VCaP (cell line): ENCODE data around the gene GPR142.

Experiments used
- H3K27ac ChIP-seq: fragments of 450-650 bp; 2 replicates; pipeline ENCODE4 v1.5.1; 2017
- TF ChIP-seq, protein P1 (sequence below): fragments of 450-650 bp; conservative IDR thresholded peaks from 2 replicates; pipeline ENCODE4 v1.5.1; 2017; ENCODE audit warnings: mild to moderate bottlenecking, moderate library complexity

The GPR142 gene

DNA sequence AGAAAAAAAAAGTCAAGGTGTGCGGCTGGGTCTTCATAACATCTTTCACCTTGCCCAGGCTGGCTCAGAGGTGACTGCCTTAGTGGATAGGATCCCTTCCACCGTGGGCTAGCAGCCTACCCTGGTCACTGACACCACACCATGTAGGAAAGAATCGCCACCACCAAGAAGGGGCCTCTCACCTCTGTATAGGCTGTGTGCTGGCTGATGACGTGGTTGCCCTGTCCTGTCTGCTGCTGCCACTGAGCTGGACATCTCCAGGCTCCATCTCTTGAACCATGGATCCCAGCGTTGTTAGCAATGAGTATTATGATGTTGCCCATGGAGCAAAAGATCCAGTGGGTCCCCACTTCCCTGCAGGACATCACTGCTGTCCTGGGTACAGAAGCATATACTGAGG lies at the start of gene GPR142:
Gene GPR142, plus strand, starts transcription at position 301 of the 400 bp plus-strand sequence. CDS start 2,035 bp downstream, outside the sequence.
- no peak within 1 kb of the TSS for H3K27ac ChIP-seq
- TF ChIP-seq, protein P1, sequence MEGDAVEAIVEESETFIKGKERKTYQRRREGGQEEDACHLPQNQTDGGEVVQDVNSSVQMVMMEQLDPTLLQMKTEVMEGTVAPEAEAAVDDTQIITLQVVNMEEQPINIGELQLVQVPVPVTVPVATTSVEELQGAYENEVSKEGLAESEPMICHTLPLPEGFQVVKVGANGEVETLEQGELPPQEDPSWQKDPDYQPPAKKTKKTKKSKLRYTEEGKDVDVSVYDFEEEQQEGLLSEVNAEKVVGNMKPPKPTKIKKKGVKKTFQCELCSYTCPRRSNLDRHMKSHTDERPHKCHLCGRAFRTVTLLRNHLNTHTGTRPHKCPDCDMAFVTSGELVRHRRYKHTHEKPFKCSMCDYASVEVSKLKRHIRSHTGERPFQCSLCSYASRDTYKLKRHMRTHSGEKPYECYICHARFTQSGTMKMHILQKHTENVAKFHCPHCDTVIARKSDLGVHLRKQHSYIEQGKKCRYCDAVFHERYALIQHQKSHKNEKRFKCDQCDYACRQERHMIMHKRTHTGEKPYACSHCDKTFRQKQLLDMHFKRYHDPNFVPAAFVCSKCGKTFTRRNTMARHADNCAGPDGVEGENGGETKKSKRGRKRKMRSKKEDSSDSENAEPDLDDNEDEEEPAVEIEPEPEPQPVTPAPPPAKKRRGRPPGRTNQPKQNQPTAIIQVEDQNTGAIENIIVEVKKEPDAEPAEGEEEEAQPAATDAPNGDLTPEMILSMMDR = no peak

DNA sequence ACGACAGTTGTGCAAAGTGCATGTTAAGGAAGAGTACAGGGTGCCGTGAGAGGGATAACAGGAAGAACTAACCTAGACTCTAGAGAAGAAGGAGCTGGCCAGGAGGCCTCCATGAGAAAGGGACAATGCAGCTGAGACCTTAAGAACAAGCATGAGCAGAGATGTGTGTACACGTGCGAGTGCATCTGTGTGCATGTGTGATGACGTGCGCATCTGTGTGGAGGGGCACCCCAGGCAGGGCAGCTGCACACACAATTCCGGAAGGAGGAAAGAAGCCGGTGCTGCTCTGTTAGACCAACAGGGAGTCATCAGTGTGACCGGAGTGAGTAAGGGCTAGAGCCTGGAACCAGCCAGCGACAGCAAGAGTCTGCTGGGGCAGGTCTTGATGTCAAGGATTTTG lies 48.9 kb upstream of the GPR142 start:
- H3K27ac ChIP-seq = no peak overlapping the region
- TF ChIP-seq, protein P1 = no peak

- no peak overlapping the region for H3K27ac ChIP-seq
- TF ChIP-seq, protein P1 = no peak
Observed at GRCh38 chr17:74324521-74324920, 42.8 kb upstream of the GPR142 start.

GRCh38 chr17:74325376-74325742 lies 41.9 kb upstream of the GPR142 start:
- TF ChIP-seq, protein P1 = no peak
- no peak overlapping the region for H3K27ac ChIP-seq

DNA sequence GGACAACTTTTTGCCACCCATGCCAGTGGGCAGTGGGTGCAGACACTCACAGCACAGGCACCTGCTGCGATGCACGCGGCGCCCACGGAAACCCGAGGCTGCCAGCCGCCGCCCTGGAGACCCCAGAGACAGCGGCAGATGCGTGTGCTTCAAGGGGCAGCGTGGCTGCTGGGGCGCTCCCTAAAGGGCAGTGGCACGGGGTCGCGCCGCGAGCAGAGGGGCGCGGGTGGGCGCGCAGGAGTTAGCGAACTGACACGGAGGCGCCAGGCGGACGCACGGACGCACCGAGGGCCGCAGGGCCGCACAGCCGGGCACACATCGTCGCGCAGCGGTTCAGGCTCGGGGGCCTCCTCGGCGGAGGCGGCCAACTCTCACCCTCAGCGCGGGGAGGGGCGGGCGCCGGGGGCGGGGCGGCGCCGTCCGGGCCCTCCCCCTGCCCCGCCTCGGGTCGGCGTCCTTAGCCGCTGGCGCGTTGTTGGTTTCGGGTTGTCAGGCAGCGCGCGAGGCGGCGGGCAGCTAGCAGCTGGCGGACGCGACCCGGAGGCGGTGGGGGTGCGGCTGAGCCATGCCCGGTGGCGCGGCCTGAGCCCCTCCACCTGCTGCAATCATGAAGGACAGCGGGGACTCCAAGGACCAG lies 41.4 kb upstream of the GPR142 start, which contains the start of gene KIF19:
Gene KIF19, plus strand, starts transcription at position 484 of the 637 bp plus-strand sequence. Its CDS starts 124 bp downstream, at position 608.
- TF ChIP-seq, protein P1 = no peak
- no peak within 1 kb of the TSS for H3K27ac ChIP-seq

- TF ChIP-seq, protein P1 = no peak
- H3K27ac ChIP-seq = no peak overlapping the region
Observed at GRCh38 chr17:74326506-74326905, 40.8 kb upstream of the GPR142 start.

- TF ChIP-seq, protein P1 = no peak
- H3K27ac ChIP-seq = no peak overlapping the region
Observed at GRCh38 chr17:74328487-74328886, 38.8 kb upstream of the GPR142 start.
